ENCODE data around the gene EMD.

GRCh38 chrX:154334496-154334895 is 44.6 kb upstream of the EMD start:
- TF ChIP-seq CTCF (IDR thresholded peaks at IDR 0.05) (no peak), POLR2A (IDR thresholded peaks at IDR 0.05) (no peak)
